PC-3 (cell line): ENCODE measurements around the gene CYP27A1. TPM values are rescaled to one million over a fixed set of nuclear protein-coding genes. Genes with fewer than 3 reads are reported as not detected.

Experiments
- ATAC-seq: fragments of 200-7000 bp; cut with Tn5 transposase; 2 replicates; pipeline ENCODE4 v1.9.1; 2020; ENCODE audit warnings: mild to moderate bottlenecking, moderate library complexity
- BruUV-seq: library from RNA; stranded (reverse); fragments of 400-500 nt; replicated peaks from 2 replicates; lab custom pipeline; 2021; lab: Mats Ljungman, UMichigan
- CTCF ChIA-PET: fragments of 300-600 bp; sonication (Branson Sonifier 250); formaldehyde crosslinking; loops from one replicate; lab custom pipeline; 2022; ENCODE audit warnings: antibody characterized with exemption; lab: Charles Lee
- POLR2A ChIA-PET: fragments of 300-600 bp; sonication (Branson Sonifier 250); formaldehyde crosslinking; loops from one replicate; lab custom pipeline; 2022; ENCODE audit warnings: antibody characterized with exemption; ENCODE audit not compliant: unreplicated experiment; lab: Charles Lee
- DNase-seq: peaks from one replicate; pipeline ENCODE4 v3.0.0-alpha.2; 2015
- H2AFZ ChIP-seq: fragments of 300-600 bp; sonication (generic); 2 replicates; pipeline ENCODE4 v1.6.0; 2016; ENCODE audit warnings: antibody characterized with exemption, low read length
- H3F3A ChIP-seq: fragments of 300-600 bp; sonication (generic); one replicate; pipeline ENCODE4 v1.6.0; 2017; ENCODE audit warnings: antibody characterized with exemption, low read length, control low read depth, mild to moderate bottlenecking; ENCODE audit not compliant: unreplicated experiment
- H3K27ac ChIP-seq: fragments of 300-600 bp; sonication (generic); 2 replicates; pipeline ENCODE4 v1.5.1; 2016; ENCODE audit warnings: mild to moderate bottlenecking, low read length
- H3K27me3 ChIP-seq: fragments of 300-600 bp; sonication (generic); 2 replicates; pipeline ENCODE4 v1.6.1; 2016; ENCODE audit warnings: low read length, mixed read lengths
- H3K36me3 ChIP-seq: fragments of 300-600 bp; sonication (generic); 2 replicates; pipeline ENCODE4 v1.6.1; 2016; ENCODE audit warnings: low read depth, mixed run types, low read length, mixed read lengths
- H3K4me1 ChIP-seq: fragments of 300-600 bp; sonication (generic); 2 replicates; pipeline ENCODE4 v1.5.1; 2016; ENCODE audit warnings: low read length; ENCODE audit not compliant: insufficient read depth
- H3K4me2 ChIP-seq: fragments of 300-600 bp; sonication (generic); 2 replicates; pipeline ENCODE4 v1.6.0; 2016; ENCODE audit warnings: low read length
- H3K4me3 ChIP-seq: fragments of 300-600 bp; sonication (generic); 2 replicates; pipeline ENCODE4 v1.5.1; 2016; ENCODE audit warnings: mild to moderate bottlenecking, low read length, mixed read lengths
- H3K79me2 ChIP-seq: fragments of 300-600 bp; sonication (generic); 2 replicates; pipeline ENCODE4 v1.6.1; 2017; ENCODE audit warnings: low read length, mixed read lengths
- H3K9ac ChIP-seq: fragments of 300-600 bp; sonication (generic); 2 replicates; pipeline ENCODE4 v1.6.0; 2016; ENCODE audit warnings: mild to moderate bottlenecking, low read length
- H3K9me2 ChIP-seq: fragments of 300-600 bp; sonication (generic); replicated peaks from 2 replicates; pipeline ENCODE4 v1.6.1; 2016; ENCODE audit warnings: mixed run types, low read length, mixed read lengths
- H3K9me3 ChIP-seq: fragments of 300-600 bp; sonication (generic); 2 replicates; pipeline ENCODE4 v1.6.1; 2016; ENCODE audit warnings: low read length, mixed read lengths
- H4K20me1 ChIP-seq: fragments of 300-600 bp; sonication (generic); 2 replicates; pipeline ENCODE4 v1.6.1; 2016; ENCODE audit warnings: low read length, mixed read lengths
- EZH2 ChIP-seq: fragments of 300-600 bp; sonication (generic); IDR thresholded peaks from one replicate; pipeline ENCODE4 v1.6.1; 2017; ENCODE audit warnings: antibody characterized with exemption, mild to moderate bottlenecking, low read length; ENCODE audit not compliant: unreplicated experiment
- EZH2phosphoT487 ChIP-seq: fragments of 300-600 bp; sonication (generic); IDR thresholded peaks from 2 replicates; pipeline ENCODE4 v1.6.1; 2018; ENCODE audit warnings: mild to moderate bottlenecking, antibody characterized with exemption, low read length, borderline replicate concordance
- intact Hi-C: fragments of 100-400 bp; cut with micrococcal nuclease; formaldehyde crosslinking; loops from 2 replicates; pipeline ENCODE4 v1.9.0; 2023
- total RNA-seq: library from RNA; depleted of rRNA; stranded (reverse); fragments of >200 nt; gene quantifications from 2 replicates; pipeline ENCODE4 v1.2.3, GENCODE V29; 2014
- TF ChIP-seq, protein P1 (sequence below): fragments of 300-600 bp; sonication (generic); conservative IDR thresholded peaks from 2 replicates; pipeline ENCODE4 v1.5.1; 2017; ENCODE audit warnings: antibody characterized with exemption, low read depth, mild to moderate bottlenecking, low read length

The CYP27A1 gene
- total RNA-seq, 1 experiment from 2014 or later = 6.0 TPM

DNA sequence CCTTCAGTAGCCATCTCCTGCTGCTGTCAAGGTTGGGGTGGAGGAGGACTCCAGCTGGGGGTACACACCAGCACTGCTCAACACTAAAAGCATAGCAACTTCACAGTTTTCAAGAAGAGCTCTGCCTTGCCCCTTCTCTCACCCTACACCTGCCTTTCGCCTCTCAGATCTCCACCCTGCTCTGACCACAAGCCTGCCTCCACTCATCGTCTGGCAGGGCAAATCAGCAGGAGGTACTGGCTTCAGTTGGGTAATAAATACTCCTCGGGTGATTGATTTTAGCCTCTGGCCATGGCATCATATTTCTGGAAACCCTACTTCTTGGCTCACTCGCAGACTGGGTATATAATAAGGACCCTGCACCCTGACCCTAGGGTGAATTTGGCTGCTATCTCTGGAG lies 52.7 kb downstream of the CYP27A1 start:
- Histone ChIP-seq H3F3A (no peaks in the 10 kb centered on the region), H3K79me2 (no peaks in the 10 kb centered on the region), H3K9ac (no peak overlapping the region), H4K20me1 (no peaks in the 10 kb centered on the region), H3K9me3 (no peaks in the 10 kb centered on the region), H3K4me3 (no peak overlapping the region), H3K9me2 (no peaks in the 10 kb centered on the region), H2AFZ (no peak overlapping the region), H3K27me3 (no peaks in the 10 kb centered on the region), H3K27ac (no peak overlapping the region), H3K36me3 (no peaks in the 10 kb centered on the region), H3K4me2 (no peak overlapping the region), H3K4me1 (peaks cover 27% of the 10 kb centered on the region)
- intact Hi-C loops = no loop called here
- TF ChIP-seq EZH2phosphoT487 (no peak), EZH2 (no peak)
- POLR2A ChIA-PET = no interaction called here
- BruUV-seq = no TSS peak
- CTCF ChIA-PET = no interaction called here
- ATAC-seq = no peak
- peak; percentile 39 for DNase-seq

DNA sequence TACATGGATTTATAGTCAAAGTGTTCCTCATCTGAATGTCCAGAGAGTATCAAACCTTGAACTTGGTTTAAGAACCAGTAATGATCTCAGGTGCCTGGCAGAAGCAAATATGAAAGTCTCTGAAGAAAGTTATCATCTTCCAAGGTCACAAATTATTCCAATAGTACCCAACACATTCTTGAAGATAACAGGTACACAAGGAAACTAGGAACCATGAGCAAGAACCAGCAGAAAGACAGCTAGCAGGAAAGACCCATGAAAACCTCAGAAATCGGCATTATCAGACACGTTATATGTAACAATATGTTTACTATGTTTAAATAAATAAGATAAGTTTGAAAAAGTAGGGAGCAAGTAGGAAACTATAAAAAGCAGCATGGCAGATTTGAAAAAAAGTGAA lies 55.5 kb downstream of the CYP27A1 start:
- ATAC-seq (no peak), DNase-seq (no peak)
- H3K4me1 ChIP-seq = peaks cover 20% of the 10 kb centered on the region
- H3K9me3 ChIP-seq = no peaks in the 10 kb centered on the region
- no peaks in the 10 kb centered on the region for H3K9me2 ChIP-seq
- no TSS peak for BruUV-seq
- no peak overlapping the region for H3K27ac ChIP-seq
- H4K20me1 ChIP-seq = no peaks in the 10 kb centered on the region
- intact Hi-C loops = no loop called here
- no peak overlapping the region for H3K4me3 ChIP-seq
- H3K4me2 ChIP-seq = no peak overlapping the region
- ChIA-PET CTCF (no interaction called here), POLR2A (no interaction called here)
- H2AFZ ChIP-seq = no peak overlapping the region
- TF ChIP-seq, protein P1, sequence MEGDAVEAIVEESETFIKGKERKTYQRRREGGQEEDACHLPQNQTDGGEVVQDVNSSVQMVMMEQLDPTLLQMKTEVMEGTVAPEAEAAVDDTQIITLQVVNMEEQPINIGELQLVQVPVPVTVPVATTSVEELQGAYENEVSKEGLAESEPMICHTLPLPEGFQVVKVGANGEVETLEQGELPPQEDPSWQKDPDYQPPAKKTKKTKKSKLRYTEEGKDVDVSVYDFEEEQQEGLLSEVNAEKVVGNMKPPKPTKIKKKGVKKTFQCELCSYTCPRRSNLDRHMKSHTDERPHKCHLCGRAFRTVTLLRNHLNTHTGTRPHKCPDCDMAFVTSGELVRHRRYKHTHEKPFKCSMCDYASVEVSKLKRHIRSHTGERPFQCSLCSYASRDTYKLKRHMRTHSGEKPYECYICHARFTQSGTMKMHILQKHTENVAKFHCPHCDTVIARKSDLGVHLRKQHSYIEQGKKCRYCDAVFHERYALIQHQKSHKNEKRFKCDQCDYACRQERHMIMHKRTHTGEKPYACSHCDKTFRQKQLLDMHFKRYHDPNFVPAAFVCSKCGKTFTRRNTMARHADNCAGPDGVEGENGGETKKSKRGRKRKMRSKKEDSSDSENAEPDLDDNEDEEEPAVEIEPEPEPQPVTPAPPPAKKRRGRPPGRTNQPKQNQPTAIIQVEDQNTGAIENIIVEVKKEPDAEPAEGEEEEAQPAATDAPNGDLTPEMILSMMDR = no peak
- no peak for TF ChIP-seq EZH2phosphoT487
- no peak for TF ChIP-seq EZH2
- no peak overlapping the region for H3K9ac ChIP-seq
- H3F3A ChIP-seq = no peaks in the 10 kb centered on the region
- no peaks in the 10 kb centered on the region for H3K27me3 ChIP-seq
- no peaks in the 10 kb centered on the region for H3K79me2 ChIP-seq
- no peaks in the 10 kb centered on the region for H3K36me3 ChIP-seq

DNA sequence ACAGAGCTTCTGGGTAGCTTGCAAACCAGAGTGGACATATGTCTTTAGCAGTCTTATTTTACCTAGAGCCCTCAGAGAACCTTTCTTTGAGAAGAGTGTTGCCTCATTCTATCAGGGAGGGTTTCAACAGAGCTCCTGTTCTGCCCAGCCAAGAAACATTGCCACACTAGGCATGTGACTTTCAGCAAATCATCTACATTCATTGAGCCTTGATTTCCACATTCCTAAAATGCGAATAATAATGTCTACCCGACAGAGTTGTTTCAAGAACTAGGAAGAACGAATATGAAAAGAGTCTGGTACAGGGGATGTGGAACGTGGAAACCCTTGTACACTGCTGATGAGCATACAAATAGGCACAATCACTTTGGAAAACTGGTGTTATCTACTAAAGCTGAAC lies 57.5 kb downstream of the CYP27A1 start:
- Histone ChIP-seq H2AFZ (no peak overlapping the region), H3K27me3 (no peaks in the 10 kb centered on the region), H3K27ac (no peak overlapping the region), H3K36me3 (no peaks in the 10 kb centered on the region), H3F3A (no peaks in the 10 kb centered on the region), H3K9me2 (no peaks in the 10 kb centered on the region), H4K20me1 (no peaks in the 10 kb centered on the region), H3K9me3 (no peaks in the 10 kb centered on the region), H3K4me3 (no peak overlapping the region), H3K79me2 (no peaks in the 10 kb centered on the region), H3K4me1 (peaks cover 6% of the 10 kb centered on the region; the same call in 1 of the 2 replicates), H3K9ac (no peak overlapping the region), H3K4me2 (no peak overlapping the region)
- CTCF ChIA-PET = no interaction called here
- intact Hi-C loops = no loop called here
- ATAC-seq (no peak), DNase-seq (no peak)
- BruUV-seq = no TSS peak
- POLR2A ChIA-PET = no interaction called here
- TF ChIP-seq EZH2 (no peak), EZH2phosphoT487 (no peak)
- TF ChIP-seq, protein P1 = no peak
